Fibroblast of peridontal ligament (primary cell): Measurements from ENCODE around the gene RERE.

Source experiments
- DNase-seq: peaks from one replicate; pipeline ENCODE4 v3.0.0-alpha.2; 2010; ENCODE audit errors: extremely low read depth

RERE gene

DNA sequence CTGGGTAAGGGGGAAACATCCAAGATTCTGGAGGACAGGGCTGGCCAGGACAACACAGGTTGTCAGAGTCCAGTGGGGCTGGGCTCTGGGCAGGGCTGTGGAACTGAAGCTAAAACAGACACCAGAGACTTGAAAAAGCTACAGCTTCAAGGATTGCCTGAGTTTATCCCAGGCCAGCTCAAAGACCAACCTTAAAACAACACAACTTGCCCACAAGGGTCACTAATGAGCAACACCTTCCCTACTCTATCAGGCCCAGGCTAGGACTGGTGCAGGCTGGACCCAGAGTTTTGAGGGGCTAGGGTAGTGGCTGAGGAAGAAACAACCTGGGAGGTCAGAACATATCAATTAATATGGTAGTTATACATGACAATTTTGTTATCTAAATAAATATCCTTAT lies 338.9 kb downstream of the RERE start:
- DNase-seq = no peak

DNA sequence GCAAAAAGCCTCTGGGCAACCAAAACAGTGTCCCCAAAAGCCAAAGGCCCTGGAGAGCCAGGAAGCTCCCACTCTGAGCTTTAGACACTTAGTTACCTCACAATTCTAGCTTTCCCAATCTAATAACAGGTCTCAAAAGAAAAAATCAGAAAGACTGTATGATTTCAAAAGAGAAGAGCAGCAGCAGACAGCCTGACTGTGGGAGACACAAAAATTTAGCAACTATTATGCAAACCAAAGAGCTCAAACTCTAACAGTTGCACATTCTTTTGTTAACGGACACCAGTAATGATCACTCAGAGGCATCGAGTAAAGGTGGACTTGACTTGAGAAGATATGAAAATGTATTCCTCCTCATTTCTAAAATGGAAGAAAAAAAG lies 339.5 kb downstream of the RERE start:
- peak; percentile 34 for DNase-seq

DNA sequence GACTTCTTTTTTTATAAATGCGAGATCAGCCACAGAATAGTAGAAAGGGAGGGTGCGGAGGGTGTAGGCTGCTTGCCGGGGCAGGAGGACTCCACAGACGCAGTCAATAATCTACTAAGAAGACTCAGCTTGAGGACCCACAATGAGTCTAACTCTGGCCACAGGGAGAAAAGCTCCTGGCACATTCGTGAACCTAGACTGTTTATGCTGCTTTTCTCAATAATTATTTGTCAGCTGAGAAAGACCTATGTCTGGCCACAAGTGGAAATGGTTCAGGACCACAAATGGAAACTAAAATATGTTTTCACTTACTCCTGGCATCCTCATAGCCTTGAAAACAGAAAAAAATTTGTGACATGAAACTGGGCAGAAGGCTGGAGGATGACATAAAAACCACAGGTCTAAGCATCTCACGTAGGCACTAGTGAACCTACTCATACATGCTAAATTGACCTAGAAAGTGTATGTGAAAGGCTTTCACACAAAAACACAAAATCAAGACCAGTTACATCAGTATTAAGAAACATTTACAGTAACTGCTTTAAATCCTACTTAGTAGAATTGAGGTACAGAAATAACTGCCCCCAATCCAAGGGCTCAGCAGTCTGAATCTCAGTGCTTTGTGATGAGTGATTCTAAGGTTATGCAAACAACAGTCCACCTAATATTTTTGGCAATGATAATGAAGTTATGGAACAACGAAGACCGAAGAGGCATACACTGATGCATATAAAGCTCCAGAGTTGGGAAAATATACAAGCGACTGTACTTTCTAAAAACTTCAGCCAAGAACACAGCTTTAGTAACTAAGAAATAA lies 340.1 kb downstream of the RERE start:
- DNase-seq = peak; percentile 95

DNA sequence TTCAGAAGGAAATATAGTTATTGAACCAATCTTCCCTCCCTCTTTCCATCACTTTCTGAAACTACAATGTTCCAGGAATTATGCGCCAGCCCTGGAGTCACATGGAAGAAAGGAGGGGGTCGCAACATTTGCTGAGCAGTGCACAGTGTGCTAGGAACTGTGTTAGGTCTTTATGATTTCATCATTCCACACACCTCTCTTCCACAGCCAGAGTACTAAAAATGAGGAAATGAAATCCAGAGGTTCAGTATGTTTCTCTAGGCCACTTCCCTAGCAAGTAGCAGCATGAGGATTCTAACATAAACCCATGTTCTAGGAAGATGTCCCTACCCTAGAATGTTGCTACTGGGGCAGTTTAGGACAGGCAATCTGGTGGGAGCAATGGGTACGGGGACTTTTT lies 341.4 kb downstream of the RERE start:
- DNase-seq = no peak

- no peak for DNase-seq
These were observed 343.1 kb downstream of the RERE start for GRCh38 chr1:8474369-8474768.

GRCh38 chr1:8473891-8474300 lies 343.5 kb downstream of the RERE start:
- DNase-seq = no peak

- no peak for DNase-seq
These were observed 344.1 kb downstream of the RERE start for GRCh38 chr1:8473121-8473875.

DNA sequence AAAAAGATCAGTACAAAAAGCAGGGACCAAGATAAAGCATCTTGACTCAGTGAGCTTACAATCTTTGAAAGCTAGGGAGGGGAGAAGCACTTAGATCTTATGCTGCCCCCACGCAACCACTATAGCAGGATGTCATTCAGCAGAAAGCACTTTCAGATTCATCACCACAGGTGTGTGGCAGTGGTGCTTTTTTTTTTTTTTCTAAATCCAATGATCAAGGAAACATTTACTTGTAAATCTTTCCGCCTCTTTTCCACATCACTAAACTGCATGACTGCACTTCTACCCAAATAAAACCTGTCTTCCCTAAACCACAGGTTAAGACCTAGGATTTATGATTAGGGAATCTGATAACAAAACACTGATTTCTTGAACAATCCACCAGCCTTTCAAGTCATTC lies 344.8 kb downstream of the RERE start:
- DNase-seq = no peak

DNA sequence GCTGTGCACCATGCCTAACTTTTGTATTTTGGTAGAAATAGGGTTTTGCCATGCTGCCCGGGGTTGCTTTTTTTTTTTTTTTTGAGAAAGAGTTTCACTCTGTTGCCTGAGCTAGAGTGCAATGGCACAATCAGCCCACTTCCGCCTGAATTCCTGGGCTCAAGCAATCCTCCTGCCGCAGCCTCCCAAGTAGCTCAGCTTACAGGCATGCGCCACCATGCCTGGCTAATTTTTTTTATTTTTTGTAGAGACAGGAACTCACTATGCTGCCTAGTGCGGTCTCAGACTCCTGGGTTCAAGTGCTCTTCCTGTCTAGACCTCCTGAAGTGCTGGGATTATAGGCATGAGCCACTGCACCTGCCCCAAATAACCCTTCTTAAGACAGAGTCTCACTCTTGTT lies 346.0 kb downstream of the RERE start:
- DNase-seq = no peak

GRCh38 chr1:8468751-8469150 lies 348.7 kb downstream of the RERE start:
- DNase-seq = no peak

DNA sequence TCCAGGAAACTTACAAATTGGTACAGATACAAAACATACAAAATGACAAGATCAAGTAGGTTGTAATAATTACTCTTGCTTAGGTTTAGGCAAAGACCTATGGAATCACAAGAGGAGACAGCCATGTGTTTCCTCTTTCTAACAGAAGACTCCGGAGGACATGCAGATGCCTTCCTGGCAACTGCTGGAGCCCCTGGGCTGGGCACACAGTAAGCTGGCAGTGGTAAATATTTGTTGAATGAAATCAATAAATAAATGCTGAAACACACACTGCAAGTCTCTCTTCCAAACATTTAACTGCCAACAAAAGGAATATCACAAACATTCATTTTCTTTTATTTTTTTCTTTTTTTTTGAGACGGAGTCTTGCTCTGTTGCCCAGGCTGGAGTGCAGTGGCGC lies 350.1 kb downstream of the RERE start:
- no peak for DNase-seq

DNA sequence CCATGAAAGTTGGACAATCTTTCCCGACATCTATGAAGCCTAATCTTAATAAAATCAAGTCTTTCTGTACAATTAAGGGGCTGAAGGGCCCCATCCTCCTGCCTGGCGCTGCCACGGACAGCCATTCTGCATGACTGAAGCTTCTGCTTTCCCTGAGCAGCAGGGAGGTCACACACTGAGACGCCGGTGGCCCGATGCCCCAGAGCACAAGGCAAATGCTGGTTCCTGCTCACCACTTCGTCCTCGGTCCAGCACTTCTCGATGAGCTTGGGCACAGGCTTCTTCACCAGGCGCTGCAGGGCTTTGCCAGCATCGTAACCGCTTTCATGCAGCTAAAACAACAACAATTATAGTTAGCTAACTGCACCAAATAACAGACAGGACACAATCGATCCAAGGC lies 351.7 kb downstream of the RERE start:
- no peak for DNase-seq

GRCh38 chr1:8465013-8465412 lies 352.4 kb downstream of the RERE start:
- peak; percentile 78 for DNase-seq

GRCh38 chr1:8464377-8464776 lies 353.1 kb downstream of the RERE start:
- no peak for DNase-seq

- DNase-seq = peak; percentile 93
These were observed 354.1 kb downstream of the RERE start for GRCh38 chr1:8463144-8463927.

- DNase-seq = no peak
These were observed 355.0 kb downstream of the RERE start for GRCh38 chr1:8462371-8462892.

DNA sequence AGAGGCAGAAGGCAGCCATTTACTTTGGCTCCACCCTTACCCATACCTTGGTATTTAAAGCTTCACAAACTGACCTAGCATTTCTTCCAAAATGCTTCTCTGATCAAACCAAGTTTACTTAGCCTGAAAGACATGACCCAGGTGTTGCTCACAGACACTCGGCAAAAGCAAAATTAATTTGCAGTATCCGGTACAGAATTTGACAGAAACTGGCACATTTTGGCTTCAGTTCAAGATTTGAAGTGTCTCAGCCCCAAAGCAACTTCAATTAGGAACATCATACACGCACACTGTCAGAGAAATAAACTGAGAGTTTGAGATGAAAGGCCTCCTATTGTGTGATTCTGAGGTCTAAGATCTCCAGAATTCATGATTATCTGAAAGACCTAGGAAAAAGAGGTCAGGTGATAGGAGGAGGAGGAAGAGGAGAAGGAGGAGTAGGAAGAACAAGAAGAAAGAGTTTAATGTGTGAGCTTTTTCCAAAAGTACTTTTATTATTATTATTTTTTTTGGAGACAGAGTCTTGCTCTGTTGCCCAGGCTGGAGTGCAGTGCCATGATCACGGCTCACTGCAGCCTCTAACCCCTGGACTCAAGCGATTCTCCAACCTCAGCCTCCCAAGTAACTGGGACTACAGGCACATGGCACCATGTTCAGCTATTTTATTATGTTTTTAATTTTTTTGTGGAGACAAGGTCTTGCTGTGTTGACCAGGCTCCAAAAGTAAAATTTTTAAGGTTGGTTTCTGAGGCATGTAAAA lies 355.9 kb downstream of the RERE start:
- DNase-seq = no peak

- no peak for DNase-seq
These were observed 356.7 kb downstream of the RERE start for GRCh38 chr1:8460784-8461183.

GRCh38 chr1:8460132-8460544 lies 357.3 kb downstream of the RERE start:
- DNase-seq = no peak

DNA sequence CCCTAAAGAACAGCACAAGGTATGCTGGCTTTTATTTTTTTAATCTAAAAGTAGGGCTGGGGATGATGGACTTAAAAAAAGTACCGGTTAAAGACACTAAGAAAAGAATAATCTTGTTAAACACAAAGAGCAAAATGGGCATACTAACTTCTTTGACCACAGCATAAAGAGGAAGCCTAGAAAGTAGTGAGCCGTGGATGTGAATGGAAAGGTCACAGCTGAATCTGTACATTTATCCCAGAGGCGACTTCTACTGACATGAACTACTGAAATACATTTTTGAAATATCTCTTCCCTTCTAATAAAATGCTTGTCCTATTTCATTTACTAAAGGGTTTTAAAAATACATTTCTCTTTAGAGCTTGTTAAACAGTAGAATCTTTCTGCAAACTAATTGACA lies 358.8 kb downstream of the RERE start:
- DNase-seq = no peak

- no peak for DNase-seq
These were observed 359.6 kb downstream of the RERE start for GRCh38 chr1:8457760-8458381.
